HT1080 (cell line): ENCODE data around the gene STPG3. TPM values are rescaled to one million over a fixed set of nuclear protein-coding genes. Genes with fewer than 3 reads are reported as not detected.

Experiments
- DNase-seq: peaks from one replicate; pipeline ENCODE4 v3.0.0-alpha.2; 2015; ENCODE audit warnings: low read depth
- total RNA-seq: library from RNA; depleted of rRNA; stranded (reverse); fragments of >200 nt; shearing (Covaris generic); gene quantifications from 2 replicates; pipeline ENCODE4 v1.2.3, GENCODE V29; 2014; rRNA removed

Gene STPG3
- total RNA-seq, 1 experiment from 2014 or later = not detected

DNA sequence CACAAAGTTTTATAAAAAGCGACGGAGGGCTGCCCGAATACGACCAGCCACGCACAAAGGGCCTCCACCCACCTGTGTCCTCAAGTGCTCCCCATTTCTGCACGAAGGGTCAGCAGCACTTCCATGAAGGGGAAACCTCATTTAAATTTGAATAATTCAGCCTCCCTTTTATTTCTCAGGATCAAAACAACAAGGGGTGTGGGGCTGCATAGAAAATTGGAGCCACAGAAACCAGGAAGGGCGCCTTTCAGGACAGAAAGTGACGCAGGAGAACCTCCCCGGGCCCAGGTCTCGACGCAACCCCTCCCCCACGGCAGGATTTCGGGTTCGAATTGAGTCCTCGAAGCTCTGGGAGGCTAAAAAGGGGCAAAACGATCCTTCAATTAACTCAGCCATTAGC lies 48.9 kb downstream of the STPG3 start:
- DNase-seq = no peak

DNA sequence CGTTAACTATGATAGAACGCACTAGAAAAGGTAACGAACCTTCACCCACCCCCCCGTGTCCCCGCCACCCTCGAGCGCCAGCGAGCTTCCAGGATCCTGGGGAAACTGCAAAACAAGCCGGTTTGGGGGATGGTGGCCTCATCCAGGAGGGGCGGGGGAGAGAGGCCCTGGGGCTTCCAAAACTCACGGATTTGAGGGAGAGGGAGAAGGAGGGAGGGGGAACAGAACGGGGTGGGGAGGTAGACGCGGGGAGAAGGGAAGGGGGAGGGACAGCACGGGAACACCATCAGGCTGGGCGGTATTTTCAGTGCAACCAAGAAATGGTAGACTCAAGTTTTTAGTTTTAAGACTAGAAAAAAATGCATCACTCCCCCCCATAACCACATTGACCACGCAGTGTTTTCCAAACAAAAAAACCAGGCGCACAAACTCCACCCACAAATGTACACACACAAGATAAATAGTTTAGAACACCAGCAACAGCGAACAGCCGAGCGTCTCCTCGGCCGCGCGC lies 49.5 kb downstream of the STPG3 start:
- no peak for DNase-seq

DNA sequence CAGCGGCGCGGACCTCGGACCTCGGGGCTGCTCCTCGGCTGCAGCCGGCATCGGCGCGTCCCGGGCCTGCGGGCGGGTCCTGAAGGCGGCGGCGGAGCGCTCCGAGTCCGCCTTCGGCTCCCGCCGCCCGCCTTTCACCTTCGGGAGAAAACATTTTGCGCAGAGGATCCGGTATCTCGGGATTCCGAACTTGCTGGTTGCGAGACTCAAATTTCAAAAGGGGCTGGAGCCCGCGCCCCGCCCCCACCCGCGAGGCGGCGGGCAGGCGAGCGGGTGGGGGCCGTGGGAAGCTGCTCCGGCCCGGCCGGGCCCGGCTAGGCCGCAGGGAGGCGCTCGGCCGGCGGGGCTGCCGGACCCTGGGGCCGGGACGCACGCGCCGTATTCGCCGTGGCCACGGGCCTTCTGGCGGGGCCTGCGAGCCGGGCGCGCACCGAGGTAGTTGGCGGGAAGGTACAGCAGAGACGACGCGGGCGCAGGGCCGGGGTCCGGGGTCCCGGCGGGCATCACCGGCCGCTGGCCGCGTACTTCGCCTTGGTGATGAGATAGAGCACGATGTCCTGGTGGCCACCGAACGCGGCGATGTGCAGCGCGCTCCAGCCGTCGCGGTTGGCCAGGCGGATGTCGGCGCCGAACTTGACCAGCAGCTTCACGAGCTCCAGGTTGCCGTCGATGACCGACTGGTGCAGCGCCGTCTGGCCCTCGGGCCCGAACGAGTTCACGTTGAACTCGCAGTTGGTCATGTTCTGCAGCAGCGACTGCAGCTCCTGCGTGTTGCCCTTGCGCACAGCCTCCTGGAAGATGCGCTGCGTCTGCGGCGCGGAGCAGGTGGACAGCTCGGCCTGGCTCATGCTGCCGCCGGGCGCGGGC lies 50.2 kb downstream of the STPG3 start:
- no peak for DNase-seq

DNA sequence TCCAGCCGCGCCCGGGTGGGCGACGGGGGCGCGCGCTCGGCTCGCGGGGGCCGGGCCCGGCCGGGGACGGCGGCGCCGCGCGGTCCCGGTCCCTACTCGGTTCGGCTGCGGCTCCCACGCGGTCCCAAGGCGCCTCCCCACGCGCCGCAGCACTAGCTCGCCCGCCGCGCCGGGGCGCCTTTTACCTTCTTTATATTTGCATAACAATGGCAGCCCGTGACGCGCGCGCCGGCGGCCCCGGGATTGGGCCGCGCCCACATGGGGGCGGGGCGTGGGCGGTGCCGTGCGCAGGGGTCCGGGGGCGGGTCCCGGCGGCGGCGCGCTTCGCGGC lies 51.0 kb downstream of the STPG3 start, which contains the start of gene NRARP:
TSS of gene NRARP (minus strand) at position 154 of the 331 bp plus-strand sequence. CDS start 343 bp downstream, outside the sequence.
- DNase-seq = no peak

DNA sequence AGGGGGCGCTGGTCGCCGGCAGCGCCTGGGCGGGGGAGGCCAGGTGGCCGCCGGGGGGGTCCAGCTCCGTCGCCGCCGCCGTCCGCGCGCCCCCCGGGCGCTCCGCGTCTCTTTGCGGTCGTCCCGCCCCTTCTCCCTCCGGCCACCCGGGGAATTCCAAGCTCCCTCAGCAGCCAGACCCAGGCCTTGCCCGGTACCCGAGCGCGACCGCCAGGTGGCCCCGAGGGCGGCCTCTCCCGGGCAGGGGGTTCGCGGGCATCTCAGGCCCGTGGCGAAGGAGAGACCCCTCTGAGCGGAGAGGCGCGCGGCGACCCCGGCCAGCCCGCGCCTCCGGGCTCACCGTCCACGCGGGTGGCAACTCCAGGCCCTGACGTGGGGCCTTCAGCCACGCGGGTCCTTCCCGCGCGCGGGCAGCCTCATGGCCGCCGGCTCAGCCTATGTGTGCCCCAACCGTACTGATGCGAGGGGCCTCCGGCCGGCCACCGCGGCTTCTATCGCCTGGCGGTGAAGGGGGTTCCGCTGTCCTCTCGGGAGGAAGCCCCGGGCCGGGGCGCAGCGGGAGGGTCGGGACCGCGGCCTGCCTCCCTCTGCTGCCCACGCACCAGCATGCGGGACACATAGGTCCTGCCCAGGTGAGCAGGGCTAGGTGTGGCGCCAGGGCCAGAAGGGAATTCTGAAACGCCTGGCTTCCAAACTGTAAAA lies 51.5 kb downstream of the STPG3 start:
- DNase-seq = no peak

Other genes starting within 250 kb of the STPG3 start
- 7.5 and 9.0 TPM in 2 replicates for gene ABCA2, start 223.0 kb upstream of the STPG3 start, total RNA-seq
- not detected in 2 replicates for gene FUT7, start 219.2 kb upstream of the STPG3 start, total RNA-seq
- gene NPDC1, start 205.1 kb upstream of the STPG3 start, total RNA-seq = 31.5 and 39.2 TPM in 2 replicates
- gene ENTPD2, start 197.2 kb upstream of the STPG3 start, total RNA-seq = not detected in 2 replicates
- gene SAPCD2, start 180.7 kb upstream of the STPG3 start, total RNA-seq = 58.5 and 69.2 TPM in 2 replicates
- 12.0 and 15.6 TPM in 2 replicates for gene UAP1L1, start 173.8 kb upstream of the STPG3 start, total RNA-seq
- 56.1 and 59.3 TPM in 2 replicates for gene MAN1B1, start 164.3 kb upstream of the STPG3 start, total RNA-seq
- 43.8 and 45.5 TPM in 2 replicates for gene DPP7, start 136.6 kb upstream of the STPG3 start, total RNA-seq
- not detected in 2 replicates for gene GRIN1, start 112.1 kb upstream of the STPG3 start, total RNA-seq
- gene LRRC26, start 81.2 kb upstream of the STPG3 start, total RNA-seq = not detected in 2 replicates
- not detected in 2 replicates for gene TMEM210, start 79.2 kb upstream of the STPG3 start, total RNA-seq
- gene ANAPC2, start 62.7 kb upstream of the STPG3 start, total RNA-seq = 18.5 and 27.2 TPM in 2 replicates
- gene SSNA1, start 62.6 kb upstream of the STPG3 start, total RNA-seq = 101 and 138 TPM in 2 replicates
- 12.0 and 13.6 TPM in 2 replicates for gene TPRN, start 50.5 kb upstream of the STPG3 start, total RNA-seq
- gene TMEM203, start 45.6 kb upstream of the STPG3 start, total RNA-seq = 63.4 and 65.8 TPM in 2 replicates
- gene NDOR1, start 45.6 kb upstream of the STPG3 start, total RNA-seq = 17.9 and 26.2 TPM in 2 replicates
- gene RNF208, start 29.0 kb upstream of the STPG3 start, total RNA-seq = 0.10 and 0.96 TPM in 2 replicates
- gene CYSRT1, start 26.1 kb upstream of the STPG3 start, total RNA-seq = 1.1 and 1.4 TPM in 2 replicates
- not detected in 2 replicates for gene RNF224, start 23.8 kb upstream of the STPG3 start, total RNA-seq
- not detected in 2 replicates for gene SLC34A3, start 20.4 kb upstream of the STPG3 start, total RNA-seq
- 624 and 993 TPM in 2 replicates for gene TUBB4B, start 10.0 kb upstream of the STPG3 start, total RNA-seq
- 78.8 and 83.3 TPM in 2 replicates for gene NELFB, start 4.0 kb downstream of the STPG3 start, total RNA-seq
- gene TOR4A, start 26.4 kb downstream of the STPG3 start, total RNA-seq = 66.1 and 74.7 TPM in 2 replicates
- gene NRARP, start 51.0 kb downstream of the STPG3 start, total RNA-seq = 0.30 and 0.90 TPM in 2 replicates
- 3.5 and 4.7 TPM in 2 replicates for gene EXD3, start 171.9 kb downstream of the STPG3 start, total RNA-seq
- 0.10 TPM in 1 of 2 replicates, not detected in the other for gene NOXA1, start 172.1 kb downstream of the STPG3 start, total RNA-seq
- not detected in 2 replicates for gene ENTPD8, start 190.1 kb downstream of the STPG3 start, total RNA-seq
- 34.5 and 40.0 TPM in 2 replicates for gene NSMF, start 208.0 kb downstream of the STPG3 start, total RNA-seq